ENCODE measurements around the gene FBP2. TPM values are rescaled to one million over a fixed set of nuclear protein-coding genes. Genes with fewer than 3 reads are reported as not detected.

Gene FBP2
- total RNA-seq, 1 experiment from 2014 or later = not detected

GRCh38 chr9:94588681-94589080, 4.9 kb downstream of the FBP2 start (continued):
- TF ChIP-seq MXD4 (CRISPR knock-in tag; IDR thresholded peaks at IDR 0.05; ENCODE audit: borderline replicate concordance) = no peak

DNA sequence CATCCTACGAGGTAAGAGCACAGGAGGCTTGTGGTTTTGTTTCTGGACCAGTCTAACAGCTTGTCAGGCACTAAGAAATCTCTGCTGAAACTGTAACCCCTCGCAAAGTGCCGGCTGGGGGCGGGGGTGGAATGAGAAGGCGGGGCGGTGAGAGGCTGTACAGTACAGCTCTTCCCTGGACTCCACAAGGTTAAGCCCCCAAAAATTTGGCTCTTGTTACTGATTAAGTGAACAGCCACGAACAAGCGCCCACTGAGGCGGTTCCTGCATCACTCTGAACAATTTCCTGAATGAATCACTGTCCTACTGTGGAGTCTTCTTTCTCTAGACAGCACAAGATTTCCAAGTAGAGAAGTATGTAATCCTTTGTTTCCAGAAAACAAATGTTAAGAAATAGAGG, 6.8 kb downstream of the FBP2 start:
- CTCF ChIA-PET = interaction anchor here (1.3 to 1.5 kb wide), 2 partner anchors 32 to 36 kb away, joined by 3 to 4 read pairs; partner anchors contain the start of gene PCAT7
- Mint-ChIP-seq H3K4me3 (no peak overlapping the region), H3K4me1 (no peaks in the 10 kb centered on the region), H3K36me3 (no peaks in the 10 kb centered on the region), H3K27ac (no peak overlapping the region), H3K9me3 (no peaks in the 10 kb centered on the region), H3K27me3 (ENCODE audit: low read depth) (no peaks in the 10 kb centered on the region; the same call in 1 of the 2 replicates)
- TF ChIP-seq PRRX2 (CRISPR knock-in tag; IDR thresholded peaks at IDR 0.05) (no peak), ELF4 (CRISPR knock-in tag; IDR thresholded peaks at IDR 0.05; ENCODE audit: low read depth) (no peak), CREM (CRISPR knock-in tag; IDR thresholded peaks at IDR 0.05) (no peak), NFATC4 (CRISPR knock-in tag; IDR thresholded peaks at IDR 0.05) (no peak), FOXJ3 (CRISPR knock-in tag; IDR thresholded peaks at IDR 0.05; ENCODE audit: borderline replicate concordance) (no peak), FOXP4 (CRISPR knock-in tag; IDR thresholded peaks at IDR 0.05) (no peak), ZNF219 (CRISPR knock-in tag; IDR thresholded peaks at IDR 0.05; ENCODE audit: borderline replicate concordance) (no peak), E2F4 (CRISPR knock-in tag; IDR thresholded peaks at IDR 0.05; ENCODE audit: borderline replicate concordance, low read depth) (no peak), HMGA2 (CRISPR knock-in tag; IDR thresholded peaks at IDR 0.05) (no peak), ATF2 (CRISPR knock-in tag; IDR thresholded peaks at IDR 0.05; ENCODE audit: borderline replicate concordance, low read depth) (no peak), AR (CRISPR knock-in tag; IDR thresholded peaks at IDR 0.05) (no peak), GTF2I (CRISPR knock-in tag; conservative IDR thresholded peaks at IDR 0.05) (no peak)
- TF ChIP-seq, protein P1, sequence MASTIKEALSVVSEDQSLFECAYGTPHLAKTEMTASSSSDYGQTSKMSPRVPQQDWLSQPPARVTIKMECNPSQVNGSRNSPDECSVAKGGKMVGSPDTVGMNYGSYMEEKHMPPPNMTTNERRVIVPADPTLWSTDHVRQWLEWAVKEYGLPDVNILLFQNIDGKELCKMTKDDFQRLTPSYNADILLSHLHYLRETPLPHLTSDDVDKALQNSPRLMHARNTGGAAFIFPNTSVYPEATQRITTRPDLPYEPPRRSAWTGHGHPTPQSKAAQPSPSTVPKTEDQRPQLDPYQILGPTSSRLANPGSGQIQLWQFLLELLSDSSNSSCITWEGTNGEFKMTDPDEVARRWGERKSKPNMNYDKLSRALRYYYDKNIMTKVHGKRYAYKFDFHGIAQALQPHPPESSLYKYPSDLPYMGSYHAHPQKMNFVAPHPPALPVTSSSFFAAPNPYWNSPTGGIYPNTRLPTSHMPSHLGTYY (CRISPR knock-in tag; IDR thresholded peaks at IDR 0.05) = no peak
- TF ChIP-seq, protein P2, sequence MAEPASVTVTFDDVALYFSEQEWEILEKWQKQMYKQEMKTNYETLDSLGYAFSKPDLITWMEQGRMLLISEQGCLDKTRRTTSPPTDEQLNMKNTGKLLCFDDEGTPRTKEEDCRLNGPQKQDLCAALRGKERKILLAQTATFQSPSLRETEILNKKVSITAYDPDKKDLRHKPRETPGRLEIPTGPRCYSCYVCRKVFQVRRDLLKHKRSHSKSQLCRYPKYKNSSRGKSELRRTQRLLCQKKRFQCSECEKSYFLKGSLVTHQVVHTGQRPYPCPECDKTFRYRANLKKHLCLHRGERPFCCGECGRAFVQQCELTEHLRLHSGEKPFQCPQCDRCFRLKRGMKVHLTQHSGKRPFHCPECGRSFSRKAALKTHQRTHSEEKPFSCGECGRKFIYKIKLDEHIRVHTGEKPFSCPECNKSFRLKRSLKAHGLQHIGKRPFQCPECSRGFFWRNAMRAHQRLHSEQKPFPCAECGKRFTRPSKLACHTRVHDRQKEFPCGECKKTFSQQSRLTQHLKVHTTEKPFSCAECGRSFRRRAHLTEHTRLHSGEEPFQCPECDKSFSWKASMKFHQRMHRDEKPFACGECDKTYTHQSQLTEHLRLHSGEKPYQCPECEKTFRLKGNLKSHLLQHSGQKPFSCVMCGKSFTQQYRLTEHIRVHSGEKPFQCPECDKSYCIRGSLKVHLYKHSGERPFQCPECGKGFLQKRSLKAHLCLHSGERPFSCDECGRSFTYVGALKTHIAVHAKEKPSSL (CRISPR knock-in tag; conservative IDR thresholded peaks at IDR 0.05) = no peak
- TF ChIP-seq, protein P3, sequence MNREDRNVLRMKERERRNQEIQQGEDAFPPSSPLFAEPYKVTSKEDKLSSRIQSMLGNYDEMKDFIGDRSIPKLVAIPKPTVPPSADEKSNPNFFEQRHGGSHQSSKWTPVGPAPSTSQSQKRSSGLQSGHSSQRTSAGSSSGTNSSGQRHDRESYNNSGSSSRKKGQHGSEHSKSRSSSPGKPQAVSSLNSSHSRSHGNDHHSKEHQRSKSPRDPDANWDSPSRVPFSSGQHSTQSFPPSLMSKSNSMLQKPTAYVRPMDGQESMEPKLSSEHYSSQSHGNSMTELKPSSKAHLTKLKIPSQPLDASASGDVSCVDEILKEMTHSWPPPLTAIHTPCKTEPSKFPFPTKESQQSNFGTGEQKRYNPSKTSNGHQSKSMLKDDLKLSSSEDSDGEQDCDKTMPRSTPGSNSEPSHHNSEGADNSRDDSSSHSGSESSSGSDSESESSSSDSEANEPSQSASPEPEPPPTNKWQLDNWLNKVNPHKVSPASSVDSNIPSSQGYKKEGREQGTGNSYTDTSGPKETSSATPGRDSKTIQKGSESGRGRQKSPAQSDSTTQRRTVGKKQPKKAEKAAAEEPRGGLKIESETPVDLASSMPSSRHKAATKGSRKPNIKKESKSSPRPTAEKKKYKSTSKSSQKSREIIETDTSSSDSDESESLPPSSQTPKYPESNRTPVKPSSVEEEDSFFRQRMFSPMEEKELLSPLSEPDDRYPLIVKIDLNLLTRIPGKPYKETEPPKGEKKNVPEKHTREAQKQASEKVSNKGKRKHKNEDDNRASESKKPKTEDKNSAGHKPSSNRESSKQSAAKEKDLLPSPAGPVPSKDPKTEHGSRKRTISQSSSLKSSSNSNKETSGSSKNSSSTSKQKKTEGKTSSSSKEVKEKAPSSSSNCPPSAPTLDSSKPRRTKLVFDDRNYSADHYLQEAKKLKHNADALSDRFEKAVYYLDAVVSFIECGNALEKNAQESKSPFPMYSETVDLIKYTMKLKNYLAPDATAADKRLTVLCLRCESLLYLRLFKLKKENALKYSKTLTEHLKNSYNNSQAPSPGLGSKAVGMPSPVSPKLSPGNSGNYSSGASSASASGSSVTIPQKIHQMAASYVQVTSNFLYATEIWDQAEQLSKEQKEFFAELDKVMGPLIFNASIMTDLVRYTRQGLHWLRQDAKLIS (CRISPR knock-in tag; IDR thresholded peaks at IDR 0.05; ENCODE audit: borderline replicate concordance) = no peak
- TF ChIP-seq, protein P4, sequence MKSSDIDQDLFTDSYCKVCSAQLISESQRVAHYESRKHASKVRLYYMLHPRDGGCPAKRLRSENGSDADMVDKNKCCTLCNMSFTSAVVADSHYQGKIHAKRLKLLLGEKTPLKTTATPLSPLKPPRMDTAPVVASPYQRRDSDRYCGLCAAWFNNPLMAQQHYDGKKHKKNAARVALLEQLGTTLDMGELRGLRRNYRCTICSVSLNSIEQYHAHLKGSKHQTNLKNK (CRISPR knock-in tag; IDR thresholded peaks at IDR 0.05) = no peak
- TF ChIP-seq, protein P5, sequence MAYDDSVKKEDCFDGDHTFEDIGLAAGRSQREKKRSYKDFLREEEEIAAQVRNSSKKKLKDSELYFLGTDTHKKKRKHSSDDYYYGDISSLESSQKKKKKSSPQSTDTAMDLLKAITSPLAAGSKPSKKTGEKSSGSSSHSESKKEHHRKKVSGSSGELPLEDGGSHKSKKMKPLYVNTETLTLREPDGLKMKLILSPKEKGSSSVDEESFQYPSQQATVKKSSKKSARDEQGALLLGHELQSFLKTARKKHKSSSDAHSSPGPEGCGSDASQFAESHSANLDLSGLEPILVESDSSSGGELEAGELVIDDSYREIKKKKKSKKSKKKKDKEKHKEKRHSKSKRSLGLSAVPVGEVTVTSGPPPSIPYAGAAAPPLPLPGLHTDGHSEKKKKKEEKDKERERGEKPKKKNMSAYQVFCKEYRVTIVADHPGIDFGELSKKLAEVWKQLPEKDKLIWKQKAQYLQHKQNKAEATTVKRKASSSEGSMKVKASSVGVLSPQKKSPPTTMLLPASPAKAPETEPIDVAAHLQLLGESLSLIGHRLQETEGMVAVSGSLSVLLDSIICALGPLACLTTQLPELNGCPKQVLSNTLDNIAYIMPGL (CRISPR knock-in tag; IDR thresholded peaks at IDR 0.05) = no peak
- no peak for ATAC-seq
- no peak for DNase-seq (ENCODE audit: low spot score)
- POLR2A ChIA-PET = no interaction called here

Measured in WTC11 (cell line).